ENCODE measurements around the gene PLXNB1.
A peak's percentile ranks its signal among the peaks of the same experiment; 100 is the strongest.
"Not testable (repeated sequence)": the region's sequence is repeated elsewhere in the genome, so short reads cannot be mapped to it uniquely, and the experiment has no call there.

The PLXNB1 gene

GRCh38 chr3:48464713-48465221 lies 34.9 kb upstream of the PLXNB1 start:
- DNase-seq (ENCODE audit: low read depth in 2 of 3, low spot score in 1 of 3) = no peak

- no peak for DNase-seq (ENCODE audit: low read depth in 2 of 3, low spot score in 1 of 3)
Observed at GRCh38 chr3:48463703-48464102, 33.8 kb upstream of the PLXNB1 start.

- not testable (repeated sequence) for DNase-seq (ENCODE audit: low read depth in 2 of 3, low spot score in 1 of 3)
Observed at GRCh38 chr3:48461767-48462166, 31.9 kb upstream of the PLXNB1 start.

GRCh38 chr3:48460517-48460902 lies 30.6 kb upstream of the PLXNB1 start:
- DNase-seq (ENCODE audit: low read depth in 2 of 3, low spot score in 1 of 3) = no peak

GRCh38 chr3:48459773-48460516 lies 30.1 kb upstream of the PLXNB1 start:
- no peak for DNase-seq (ENCODE audit: low read depth in 2 of 3, low spot score in 1 of 3)

- DNase-seq (ENCODE audit: low read depth in 2 of 3, low spot score in 1 of 3) = no peak
Observed at GRCh38 chr3:48459331-48459730, 29.4 kb upstream of the PLXNB1 start.

GRCh38 chr3:48456456-48456855 lies 26.6 kb upstream of the PLXNB1 start:
- no peak for DNase-seq (ENCODE audit: low read depth in 2 of 3, low spot score in 1 of 3)

- DNase-seq (ENCODE audit: low read depth in 2 of 3, low spot score in 1 of 3) = no peak
Observed at GRCh38 chr3:48451270-48451669, 21.4 kb upstream of the PLXNB1 start.

- peak; percentile 74 to 86 (median 82) for DNase-seq (ENCODE audit: low read depth in 2 of 3, low spot score in 1 of 3)
Observed at GRCh38 chr3:48446425-48447193, 16.7 kb upstream of the PLXNB1 start, which contains the start of gene ATRIP. ATRIP (plus strand) TSS chr3:48446737; CDS start chr3:48446846, 109 bp downstream.

GRCh38 chr3:48446043-48446424 lies 16.1 kb upstream of the PLXNB1 start:
- no peak for DNase-seq (ENCODE audit: low read depth in 2 of 3, low spot score in 1 of 3)

GRCh38 chr3:48445277-48445882 lies 15.5 kb upstream of the PLXNB1 start:
- DNase-seq (ENCODE audit: low read depth in 2 of 3, low spot score in 1 of 3) = no peak

GRCh38 chr3:48441940-48442339 lies 12.1 kb upstream of the PLXNB1 start:
- no peak for DNase-seq (ENCODE audit: low read depth in 2 of 3, low spot score in 1 of 3)

- no peak for DNase-seq (ENCODE audit: low read depth in 2 of 3, low spot score in 1 of 3)
Observed at GRCh38 chr3:48440590-48440958, 10.7 kb upstream of the PLXNB1 start.

- peak; percentile 96 to 98 (median 97) for DNase-seq (ENCODE audit: low read depth in 2 of 3, low spot score in 1 of 3)
Observed at GRCh38 chr3:48439820-48440589, 10.1 kb upstream of the PLXNB1 start, which contains the start of the genes CCDC51 and TMA7. CCDC51 (minus strand) TSS chr3:48440119; CDS start chr3:48435128, 4,991 bp downstream. TMA7 (plus strand) TSS chr3:48440257; CDS start chr3:48440297, 40 bp downstream.

GRCh38 chr3:48437812-48438211 lies 7.9 kb upstream of the PLXNB1 start:
- DNase-seq (ENCODE audit: low read depth in 2 of 3, low spot score in 1 of 3) = no peak

- DNase-seq (ENCODE audit: low read depth in 2 of 3, low spot score in 1 of 3) = no peak
Observed at GRCh38 chr3:48436855-48437254, 7.0 kb upstream of the PLXNB1 start.

- no peak for DNase-seq (ENCODE audit: low read depth in 2 of 3, low spot score in 1 of 3)
Observed at GRCh38 chr3:48436477-48436787, 6.5 kb upstream of the PLXNB1 start.

- DNase-seq (ENCODE audit: low read depth in 2 of 3, low spot score in 1 of 3) = peak; percentile 68 to 83 (median 77)
Observed at GRCh38 chr3:48435774-48436476, 6.0 kb upstream of the PLXNB1 start.

GRCh38 chr3:48435223-48435595 lies 5.3 kb upstream of the PLXNB1 start:
- DNase-seq (ENCODE audit: low read depth in 2 of 3, low spot score in 1 of 3) = no peak

- no peak for DNase-seq (ENCODE audit: low read depth in 2 of 3, low spot score in 1 of 3)
Observed at GRCh38 chr3:48434591-48435222, 4.8 kb upstream of the PLXNB1 start.

Data from stimulated activated CD4-positive, alpha-beta T cell treated with anti-CD3 and anti-CD28 coated beads, Interleukin-12 subunit alpha, Interleukin-12 subunit beta, amount 100 ng/mL, for 48 hours (primary cell).